GM13977 (cell line): ENCODE data around the gene LENG9.

Experiments
- DNase-seq: peaks from one replicate; pipeline ENCODE4 v3.0.0; 2012; ENCODE audit warnings: low spot score
- CTCF ChIP-seq: IDR thresholded peaks from 2 replicates; pipeline ENCODE4 v1.5.1; 2012; ENCODE audit warnings: mild to moderate bottlenecking, control low read depth; ENCODE audit not compliant: insufficient read depth; ENCODE audit errors: extremely low read depth, missing control alignments
- in situ Hi-C: fragments of 300-500 bp; cut with MboI; formaldehyde crosslinking; loops from one replicate; pipeline ENCODE4 v1.12.0; 2022; ENCODE audit warnings: low sequenced_read_pairs, low pct_unique_long_range_greater_than_20kb, mixed read lengths, inconsistent platforms; ENCODE audit not compliant: unreplicated experiment

The LENG9 gene

GRCh38 chr19:54424660-54425381, 38.8 kb downstream of the LENG9 start:
- no peak for DNase-seq
- no peak for TF ChIP-seq CTCF
- in situ Hi-C loops = no loop called here

- no peak for DNase-seq
- no peak for TF ChIP-seq CTCF
- in situ Hi-C loops = no loop called here
These were observed 39.4 kb downstream of the LENG9 start for GRCh38 chr19:54424201-54424600.

GRCh38 chr19:54422136-54422535, 41.4 kb downstream of the LENG9 start:
- no peak for TF ChIP-seq CTCF
- in situ Hi-C loops = no loop called here
- DNase-seq = no peak

- DNase-seq = no peak
- in situ Hi-C loops = no loop called here
- TF ChIP-seq CTCF = no peak
These were observed 42.1 kb downstream of the LENG9 start for GRCh38 chr19:54421521-54421920.

GRCh38 chr19:54421169-54421516, 42.4 kb downstream of the LENG9 start:
- no peak for TF ChIP-seq CTCF
- DNase-seq = no peak
- in situ Hi-C loops = no loop called here

- no peak for DNase-seq
- TF ChIP-seq CTCF = no peak
- in situ Hi-C loops = no loop called here
These were observed 43.0 kb downstream of the LENG9 start for GRCh38 chr19:54420383-54421168.
